ENCODE results near the gene TRIM69.

GRCh38 chr15:44798826-44799225 is 62.5 kb downstream of the TRIM69 start:
- TF ChIP-seq EZH2 (IDR thresholded peaks at IDR 0.05) (no peak), POLR2AphosphoS5 (IDR thresholded peaks at IDR 0.05; ENCODE audit: borderline replicate concordance, low read depth, low read length) (no peak), FOXP2 (optimal IDR thresholded peaks at IDR 0.05; ENCODE audit: control extremely low read depth, extremely low read length, insufficient read depth) (no peak)
